ENCODE data around the gene CDK1. TPM values are rescaled to one million over a fixed set of nuclear protein-coding genes. Genes with fewer than 3 reads are reported as not detected.
"Not testable (repeated sequence)": the region's sequence is repeated elsewhere in the genome, so short reads cannot be mapped to it uniquely, and the experiment has no call there.

The CDK1 gene
- polyA plus RNA-seq, 2 of the 4 experiments (the other 2 are of a cell fraction) = 97.1 to 109 TPM

GRCh38 chr10:60832136-60832535 lies 53.9 kb downstream of the CDK1 start:
- ATAC-seq; H3K4me3 ChIP-seq; FAIRE-seq; H3K4me1 ChIP-seq; POLR2A ChIA-PET; CTCF ChIA-PET; H3K9me3 ChIP-seq; H3K27ac ChIP-seq; H3K4me2 ChIP-seq; DNase-seq (ENCODE audit: low read depth in 1 of 2, low spot score in 1 of 2): not testable (repeated sequence)
- WGBS (ENCODE audit: missing lambda C conversion rate) = 62% methylated on average over 4 of the region's 4 CpGs

- CTCF ChIA-PET = interaction anchor here (1.5 kb wide), 1 partner anchor 12 kb away, joined by 4 read pairs; no protein-coding TSS in a partner anchor
- FAIRE-seq = no peak
- no peak for ATAC-seq
- no peak for DNase-seq (ENCODE audit: low read depth in 1 of 2, low spot score in 1 of 2)
- no peak for TF ChIP-seq KDM5A (IDR thresholded peaks at IDR 0.05)
- no peak for TF ChIP-seq TFCP2L1 (CRISPR knock-in tag; IDR thresholded peaks at IDR 0.05)
- no peak for TF ChIP-seq FOSL2 (IDR thresholded peaks at IDR 0.05)
- 0 out of 2 replicates have a peak, but pooled peaks have one; percentile 16 for TF ChIP-seq FOSL2 (CRISPR knock-in tag; IDR thresholded peaks at IDR 0.05)
- no peak for TF ChIP-seq USF2 (IDR thresholded peaks at IDR 0.05)
- Histone ChIP-seq H3K4me1 (no peaks in the 10 kb centered on the region), H3K27ac (no peak overlapping the region), H3K9me3 (no peaks in the 10 kb centered on the region), H3K4me2 (no peak overlapping the region), H3K4me3 (no peak overlapping the region)
- POLR2A ChIA-PET = no interaction called here
Observed at GRCh38 chr10:60834401-60834800, 56.1 kb downstream of the CDK1 start.

GRCh38 chr10:60835049-60835448 lies 56.8 kb downstream of the CDK1 start:
- no peak overlapping the region for H3K4me3 ChIP-seq
- no peak for DNase-seq (ENCODE audit: low read depth in 1 of 2, low spot score in 1 of 2)
- CTCF ChIA-PET = interaction anchor here (0.9 to 1.0 kb wide), 2 partner anchors 8 to 20 kb away, joined by 3 read pairs; no protein-coding TSS in a partner anchor
- H3K4me2 ChIP-seq = no peak overlapping the region
- no peaks in the 10 kb centered on the region for H3K4me1 ChIP-seq
- POLR2A ChIA-PET = no interaction called here
- WGBS (ENCODE audit: missing lambda C conversion rate) = 66% methylated on average over 2 of the region's 2 CpGs
- H3K9me3 ChIP-seq = no peaks in the 10 kb centered on the region
- TF ChIP-seq HOXB5 (CRISPR knock-in tag; IDR thresholded peaks at IDR 0.05) = no peak
- TF ChIP-seq FOSL2 (IDR thresholded peaks at IDR 0.05) = no peak
- TF ChIP-seq FOSL2 (CRISPR knock-in tag; IDR thresholded peaks at IDR 0.05) = no peak
- TF ChIP-seq SMC3 (IDR thresholded peaks at IDR 0.05) = no peak
- no peak for TF ChIP-seq ATOH8 (CRISPR knock-in tag; IDR thresholded peaks at IDR 0.05; ENCODE audit: low read depth)
- TF ChIP-seq RAD21 (conservative IDR thresholded peaks at IDR 0.05 in 1 of 2, IDR thresholded peaks at IDR 0.05 in 1 of 2) = no peak
- no peak for TF ChIP-seq JUNB (IDR thresholded peaks at IDR 0.05)
- no peak for TF ChIP-seq EP300 (IDR thresholded peaks at IDR 0.05)
- TF ChIP-seq ZC3H11A (IDR thresholded peaks at IDR 0.05) = no peak
- TF ChIP-seq PBX3 (IDR thresholded peaks at IDR 0.05) = no peak
- ATAC-seq = no peak
- H3K27ac ChIP-seq = no peak overlapping the region
- no peak for FAIRE-seq

GRCh38 chr10:60841227-60841626 lies 62.9 kb downstream of the CDK1 start:
- H3K4me3 ChIP-seq; H3K9me3 ChIP-seq; ATAC-seq; POLR2A ChIA-PET; DNase-seq (ENCODE audit: low read depth in 1 of 2, low spot score in 1 of 2); FAIRE-seq; H3K4me2 ChIP-seq; H3K4me1 ChIP-seq; H3K27ac ChIP-seq: not testable (repeated sequence)
- CTCF ChIA-PET = interaction anchor here (1.6 kb wide), 1 partner anchor 32 kb away, joined by 3 read pairs; no protein-coding TSS in a partner anchor
- WGBS (ENCODE audit: missing lambda C conversion rate) = 83% methylated on average over 10 of the region's 10 CpGs

GRCh38 chr10:60842694-60843093 lies 64.4 kb downstream of the CDK1 start:
- DNase-seq (ENCODE audit: low read depth in 1 of 2, low spot score in 1 of 2) (no peak), ATAC-seq (no peak), FAIRE-seq (no peak)
- H3K27ac ChIP-seq = no peak overlapping the region
- CTCF ChIA-PET = interaction anchor here (0.9 to 1.6 kb wide), 2 partner anchors 9 to 30 kb away, joined by 3 to 5 read pairs; no protein-coding TSS in a partner anchor
- no peak overlapping the region for H3K4me2 ChIP-seq
- WGBS (ENCODE audit: missing lambda C conversion rate) = 71% methylated on average over 1 of the region's 1 CpG
- peaks cover under 1% of the 10 kb centered on the region; the same call in 1 of the 3 replicates for H3K4me1 ChIP-seq
- H3K9me3 ChIP-seq = no peaks in the 10 kb centered on the region
- POLR2A ChIA-PET = no interaction called here
- no peak overlapping the region for H3K4me3 ChIP-seq
- TF ChIP-seq HDAC2 (IDR thresholded peaks at IDR 0.05) (no peak), RCOR1 (IDR thresholded peaks at IDR 0.05; ENCODE audit: low read depth, low read length) (no peak), POLR2A (IDR thresholded peaks at IDR 0.05; ENCODE audit: low read length) (no peak), ATOH8 (CRISPR knock-in tag; IDR thresholded peaks at IDR 0.05; ENCODE audit: low read depth) (no peak), SMC3 (IDR thresholded peaks at IDR 0.05) (no peak), NPAS2 (CRISPR knock-in tag; IDR thresholded peaks at IDR 0.05; ENCODE audit: borderline replicate concordance) (no peak), PHF8 (IDR thresholded peaks at IDR 0.05; ENCODE audit: borderline replicate concordance, low read depth) (no peak), RAD21 (conservative IDR thresholded peaks at IDR 0.05 in 1 of 2, IDR thresholded peaks at IDR 0.05 in 1 of 2) (no peak), HEYL (CRISPR knock-in tag; IDR thresholded peaks at IDR 0.05) (no peak), JUN (IDR thresholded peaks at IDR 0.05) (no peak), PBX3 (IDR thresholded peaks at IDR 0.05) (no peak), NR3C1 (IDR thresholded peaks at IDR 0.05) (no peak), NFE2L2 (conservative IDR thresholded peaks at IDR 0.05; ENCODE audit: low read length) (no peak), CHD4 (IDR thresholded peaks at IDR 0.05; ENCODE audit: borderline replicate concordance) (no peak)

Measured in A549 (cell line).